ENCODE results near the gene LCN1.

DNA sequence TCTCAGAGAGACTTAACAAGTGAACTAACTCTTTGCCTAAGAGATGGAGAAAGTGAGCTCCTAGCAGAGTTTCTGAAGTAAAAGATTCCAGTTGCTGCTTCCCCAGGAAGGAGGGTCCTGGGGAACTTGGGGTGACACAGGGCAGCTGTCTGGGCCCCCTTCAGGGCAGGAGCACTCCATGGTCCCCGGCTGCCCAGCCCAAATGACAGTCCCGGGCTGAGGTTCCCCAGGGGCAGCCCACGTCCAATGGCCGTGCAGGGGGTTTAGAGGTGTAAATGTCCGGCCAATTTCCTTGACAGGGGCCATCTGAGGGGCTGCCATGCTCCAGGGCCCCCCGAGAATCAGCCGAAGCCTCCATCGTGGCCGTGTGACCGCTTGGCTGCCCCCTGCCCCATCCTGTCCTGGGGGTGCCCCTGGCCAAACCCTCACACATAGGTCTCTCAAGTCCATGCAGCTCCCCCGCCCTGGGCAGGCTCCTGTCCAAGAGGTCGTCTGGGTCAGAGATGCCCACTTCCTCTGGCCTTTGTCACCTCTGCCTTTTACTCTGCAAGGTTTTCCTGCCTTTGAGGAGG, 47.2 kb upstream of the LCN1 start:
- TF ChIP-seq, protein P1, sequence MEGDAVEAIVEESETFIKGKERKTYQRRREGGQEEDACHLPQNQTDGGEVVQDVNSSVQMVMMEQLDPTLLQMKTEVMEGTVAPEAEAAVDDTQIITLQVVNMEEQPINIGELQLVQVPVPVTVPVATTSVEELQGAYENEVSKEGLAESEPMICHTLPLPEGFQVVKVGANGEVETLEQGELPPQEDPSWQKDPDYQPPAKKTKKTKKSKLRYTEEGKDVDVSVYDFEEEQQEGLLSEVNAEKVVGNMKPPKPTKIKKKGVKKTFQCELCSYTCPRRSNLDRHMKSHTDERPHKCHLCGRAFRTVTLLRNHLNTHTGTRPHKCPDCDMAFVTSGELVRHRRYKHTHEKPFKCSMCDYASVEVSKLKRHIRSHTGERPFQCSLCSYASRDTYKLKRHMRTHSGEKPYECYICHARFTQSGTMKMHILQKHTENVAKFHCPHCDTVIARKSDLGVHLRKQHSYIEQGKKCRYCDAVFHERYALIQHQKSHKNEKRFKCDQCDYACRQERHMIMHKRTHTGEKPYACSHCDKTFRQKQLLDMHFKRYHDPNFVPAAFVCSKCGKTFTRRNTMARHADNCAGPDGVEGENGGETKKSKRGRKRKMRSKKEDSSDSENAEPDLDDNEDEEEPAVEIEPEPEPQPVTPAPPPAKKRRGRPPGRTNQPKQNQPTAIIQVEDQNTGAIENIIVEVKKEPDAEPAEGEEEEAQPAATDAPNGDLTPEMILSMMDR (conservative IDR thresholded peaks at IDR 0.05; ENCODE audit: low read length) = no peak
- TF ChIP-seq EZH2phosphoT487 (IDR thresholded peaks at IDR 0.05; ENCODE audit: borderline replicate concordance, low read depth, low read length) = no peak
